MM.1S (cell line): Measurements from ENCODE around the gene SEPTIN6.
A peak's percentile ranks its signal among the peaks of the same experiment; 100 is the strongest.

Source experiments
- DNase-seq: peaks from one replicate; pipeline ENCODE4 v3.0.0-alpha.2; 2015
- H2AFZ ChIP-seq: fragments of 300-600 bp; sonication (generic); 2 replicates; pipeline ENCODE4 v1.6.0; 2016; ENCODE audit warnings: antibody characterized with exemption, low read length
- H3F3A ChIP-seq: fragments of 300-600 bp; sonication (generic); 2 replicates; pipeline ENCODE4 v1.6.1; 2016; ENCODE audit warnings: mild to moderate bottlenecking, antibody characterized with exemption, low read length, moderate library complexity, mixed read lengths; ENCODE audit not compliant: insufficient read depth
- H3K27ac ChIP-seq: fragments of 300-600 bp; sonication (generic); 2 replicates; pipeline ENCODE4 v1.5.1; 2016; ENCODE audit warnings: mild to moderate bottlenecking, low read length
- H3K27me3 ChIP-seq: fragments of 300-600 bp; sonication (generic); replicated peaks from 2 replicates; pipeline ENCODE4 v1.6.0; 2016; ENCODE audit warnings: low read length; ENCODE audit not compliant: insufficient read depth
- H3K36me3 ChIP-seq: fragments of 300-600 bp; sonication (generic); replicated peaks from 2 replicates; pipeline ENCODE4 v1.6.1; 2016; ENCODE audit warnings: mild to moderate bottlenecking, low read length, mixed read lengths; ENCODE audit not compliant: insufficient read depth
- H3K4me1 ChIP-seq: fragments of 300-600 bp; sonication (generic); 2 replicates; pipeline ENCODE4 v1.6.1; 2016; ENCODE audit warnings: low read length, mixed read lengths
- H3K4me2 ChIP-seq: fragments of 300-600 bp; sonication (generic); 2 replicates; pipeline ENCODE4 v1.6.0; 2016; ENCODE audit warnings: low read depth, low read length
- H3K4me3 ChIP-seq: fragments of 300-600 bp; sonication (generic); 2 replicates; pipeline ENCODE4 v1.5.1; 2016; ENCODE audit warnings: low read length, mixed read lengths
- H3K79me2 ChIP-seq: fragments of 300-600 bp; sonication (generic); 2 replicates; pipeline ENCODE4 v1.6.1; 2016; ENCODE audit warnings: mixed run types, low read length, mixed read lengths
- H3K9ac ChIP-seq: fragments of 300-600 bp; sonication (generic); 2 replicates; pipeline ENCODE4 v1.6.1; 2016; ENCODE audit warnings: low read length, mixed read lengths
- H3K9me2 ChIP-seq: fragments of 300-600 bp; sonication (generic); replicated peaks from 2 replicates; pipeline ENCODE4 v1.6.1; 2016; ENCODE audit warnings: mild to moderate bottlenecking, low read length, mixed read lengths; ENCODE audit not compliant: insufficient read depth
- H3K9me3 ChIP-seq: fragments of 300-600 bp; sonication (generic); replicated peaks from 2 replicates; pipeline ENCODE4 v1.6.1; 2016; ENCODE audit warnings: mild to moderate bottlenecking, low read length, mixed read lengths; ENCODE audit not compliant: insufficient read depth
- H4K20me1 ChIP-seq: fragments of 300-600 bp; sonication (generic); 2 replicates; pipeline ENCODE4 v1.6.1; 2016; ENCODE audit warnings: mild to moderate bottlenecking, low read length, moderate library complexity, mixed read lengths; ENCODE audit not compliant: insufficient read depth
- CTCF ChIP-seq: fragments of 300-600 bp; sonication (generic); IDR thresholded peaks from 2 replicates; pipeline ENCODE4 v1.5.1; 2016; ENCODE audit warnings: antibody characterized with exemption, low read length, mixed read lengths
- EZH2 ChIP-seq: fragments of 300-600 bp; sonication (generic); optimal IDR thresholded peaks from 2 replicates; pipeline ENCODE3; 2017; ENCODE audit warnings: low read depth, mild to moderate bottlenecking, antibody characterized with exemption, low read length, mixed read lengths
- EZH2phosphoT487 ChIP-seq: fragments of 300-600 bp; sonication (generic); IDR thresholded peaks from 2 replicates; pipeline ENCODE4 v1.6.1; 2018; ENCODE audit warnings: antibody characterized with exemption, low read length

The SEPTIN6 gene

GRCh38 chrX:119695535-119696050, 2.6 kb upstream of the SEPTIN6 start:
- peaks cover 24% of the 10 kb centered on the region for H3K79me2 ChIP-seq
- peaks cover 3% of the 10 kb centered on the region; the same call in 1 of the 2 replicates for H3K4me1 ChIP-seq
- no peak overlapping the region for H3K4me2 ChIP-seq
- no peak overlapping the region for H2AFZ ChIP-seq
- H4K20me1 ChIP-seq, result no peaks in the 10 kb centered on the region
- H3K27me3 ChIP-seq, result no peaks in the 10 kb centered on the region
- peaks cover 4% of the 10 kb centered on the region for H3F3A ChIP-seq
- no peak for TF ChIP-seq EZH2phosphoT487
- no peak for TF ChIP-seq EZH2
- no peak for TF ChIP-seq CTCF
- no peak for DNase-seq
- H3K9me3 ChIP-seq, result no peaks in the 10 kb centered on the region
- H3K9ac ChIP-seq, result no peak overlapping the region
- H3K36me3 ChIP-seq, result no peaks in the 10 kb centered on the region
- no peak overlapping the region for H3K4me3 ChIP-seq
- no peaks in the 10 kb centered on the region for H3K9me2 ChIP-seq
- no peak overlapping the region for H3K27ac ChIP-seq

GRCh38 chrX:119694601-119695534, 1.9 kb upstream of the SEPTIN6 start:
- Histone ChIP-seq H3K36me3 (no peaks in the 10 kb centered on the region), H3K9ac (no peak overlapping the region), H3K4me3 (no peak overlapping the region), H3K4me2 (no peak overlapping the region), H3K9me2 (no peaks in the 10 kb centered on the region), H3F3A (peaks cover 4% of the 10 kb centered on the region), H3K4me1 (peaks cover 3% of the 10 kb centered on the region; the same call in 1 of the 2 replicates), H2AFZ (no peak overlapping the region), H3K27me3 (no peaks in the 10 kb centered on the region), H4K20me1 (no peaks in the 10 kb centered on the region), H3K27ac (no peak overlapping the region), H3K79me2 (peaks cover 31% of the 10 kb centered on the region), H3K9me3 (no peaks in the 10 kb centered on the region)
- TF ChIP-seq CTCF (no peak), EZH2 (no peak), EZH2phosphoT487 (no peak)
- DNase-seq, result no peak

GRCh38 chrX:119693996-119694451, 1.1 kb upstream of the SEPTIN6 start:
- TF ChIP-seq EZH2 (no peak), EZH2phosphoT487 (no peak), CTCF (no peak)
- Histone ChIP-seq H3K4me1 (peaks cover 6% of the 10 kb centered on the region), H3K4me3 (peak overlapping the region; percentile 78), H4K20me1 (no peaks in the 10 kb centered on the region), H3K79me2 (peaks cover 39% of the 10 kb centered on the region), H3K9me2 (no peaks in the 10 kb centered on the region), H3K4me2 (peak overlapping the region; percentile 96), H3K27ac (no peak overlapping the region), H3F3A (peaks cover 8% of the 10 kb centered on the region), H2AFZ (peak overlapping the region; percentile 74), H3K36me3 (no peaks in the 10 kb centered on the region), H3K9ac (no peak overlapping the region), H3K9me3 (no peaks in the 10 kb centered on the region), H3K27me3 (no peaks in the 10 kb centered on the region)
- DNase-seq, result no peak
